SU-DHL-6 (cell line): ENCODE data around the gene PHKA2.

Experiments
- H2AFZ ChIP-seq: fragments of 200-600 bp; sonication (generic); 2 replicates; pipeline ENCODE4 v1.6.1; 2014; ENCODE audit warnings: low read depth, mild to moderate bottlenecking, moderate library complexity, mixed read lengths, antibody characterized with exemption, low read length; ENCODE audit not compliant: severe bottlenecking
- H3F3A ChIP-seq: fragments of 200-600 bp; shearing (Covaris generic); 2 replicates; pipeline ENCODE4 v1.6.0; 2016; ENCODE audit warnings: antibody characterized with exemption, mild to moderate bottlenecking; ENCODE audit not compliant: insufficient read depth
- H3K27ac ChIP-seq: fragments of 200-600 bp; sonication (generic); 2 replicates; pipeline ENCODE4 v1.5.1; 2016; ENCODE audit warnings: low read depth, mild to moderate bottlenecking, low read length, moderate library complexity, mixed read lengths
- H3K27me3 ChIP-seq: fragments of 200-600 bp; sonication (generic), shearing (Covaris generic); 2 replicates; pipeline ENCODE4 v1.6.0; 2014; ENCODE audit warnings: mild to moderate bottlenecking, low read length
- H3K36me3 ChIP-seq: fragments of 200-600 bp; sonication (generic); 2 replicates; pipeline ENCODE4 v1.6.1; 2014; ENCODE audit warnings: mild to moderate bottlenecking, low read length, mixed read lengths
- H3K4me2 ChIP-seq: fragments of 300-600, 200-600 bp; shearing (Covaris generic), sonication (generic); 2 replicates; pipeline ENCODE4 v1.6.0; 2014; ENCODE audit warnings: low read length, low read depth, mild to moderate bottlenecking; ENCODE audit not compliant: poor library complexity, severe bottlenecking
- H3K4me3 ChIP-seq: fragments of 200-600 bp; sonication (generic); 2 replicates; pipeline ENCODE4 v1.5.1; 2014; ENCODE audit warnings: antibody characterized with exemption, low read length, mild to moderate bottlenecking, mixed read lengths; ENCODE audit not compliant: insufficient read depth, poor library complexity, severe bottlenecking
- H3K79me2 ChIP-seq: fragments of 200-600 bp; sonication (generic); 2 replicates; pipeline ENCODE4 v1.6.1; 2014; ENCODE audit warnings: mild to moderate bottlenecking, low read length, moderate library complexity; ENCODE audit not compliant: insufficient read depth
- H3K9ac ChIP-seq: fragments of 200-600 bp; sonication (generic); 2 replicates; pipeline ENCODE4 v1.7.0; 2014; ENCODE audit warnings: mild to moderate bottlenecking, low read length
- H3K9me2 ChIP-seq: fragments of 200-600 bp; sonication (generic); replicated peaks from 2 replicates; pipeline ENCODE4 v1.6.1; 2014; ENCODE audit warnings: low read length; ENCODE audit not compliant: insufficient read depth
- H3K9me3 ChIP-seq: fragments of 200-600 bp; sonication (generic); 2 replicates; pipeline ENCODE4 v1.6.1; 2014; ENCODE audit warnings: low read length, mixed read lengths; ENCODE audit not compliant: insufficient read depth
- H4K20me1 ChIP-seq: fragments of 200-600 bp; sonication (generic); 2 replicates; pipeline ENCODE4 v1.6.1; 2014; ENCODE audit warnings: low read depth, mild to moderate bottlenecking, antibody characterized with exemption, low read length, moderate library complexity, mixed read lengths
- CTCF ChIP-seq: fragments of 200-600 bp; sonication (generic); IDR thresholded peaks from one replicate; pipeline ENCODE4 v1.5.1; 2017; ENCODE audit warnings: antibody characterized with exemption, mild to moderate bottlenecking, low read length, moderate library complexity; ENCODE audit not compliant: insufficient read depth, poor library complexity, severe bottlenecking
- EZH2phosphoT487 ChIP-seq: fragments of 200-600 bp; sonication (generic), shearing (Covaris generic); conservative IDR thresholded peaks from 2 replicates; pipeline ENCODE4 v1.6.1; 2018; ENCODE audit warnings: mild to moderate bottlenecking, antibody characterized with exemption, low read length, moderate library complexity, mixed read lengths

The PHKA2 gene

GRCh38 chrX:18887177-18887824 lies 96.6 kb downstream of the PHKA2 start:
- H3K36me3 ChIP-seq, result no peaks in the 10 kb centered on the region
- peak overlapping the region; percentile 54; the same call in 1 of the 2 replicates for H3K9ac ChIP-seq
- no peaks in the 10 kb centered on the region for H3K79me2 ChIP-seq
- H3K4me2 ChIP-seq, result peak overlapping the region; percentile 63
- H3K9me2 ChIP-seq, result no peaks in the 10 kb centered on the region
- H3F3A ChIP-seq, result no peaks in the 10 kb centered on the region
- H3K27ac ChIP-seq, result no peak overlapping the region
- no peak for TF ChIP-seq CTCF
- no peak for TF ChIP-seq EZH2phosphoT487
- H2AFZ ChIP-seq, result no peak overlapping the region
- H4K20me1 ChIP-seq, result no peaks in the 10 kb centered on the region
- no peaks in the 10 kb centered on the region for H3K9me3 ChIP-seq
- H3K27me3 ChIP-seq, result no peaks in the 10 kb centered on the region
- H3K4me3 ChIP-seq, result no peak overlapping the region

GRCh38 chrX:18886344-18887161 lies 97.4 kb downstream of the PHKA2 start:
- Histone ChIP-seq H3K9ac (peak overlapping the region; percentile 54), H3K4me3 (peak overlapping the region; percentile 49), H2AFZ (peak overlapping the region; percentile 91), H3K9me2 (no peaks in the 10 kb centered on the region), H3K27me3 (no peaks in the 10 kb centered on the region), H3K27ac (no peak overlapping the region), H3K79me2 (no peaks in the 10 kb centered on the region), H3K36me3 (no peaks in the 10 kb centered on the region), H3K9me3 (no peaks in the 10 kb centered on the region), H4K20me1 (no peaks in the 10 kb centered on the region), H3K4me2 (peak overlapping the region; percentile 63), H3F3A (no peaks in the 10 kb centered on the region)
- no peak for TF ChIP-seq EZH2phosphoT487
- TF ChIP-seq CTCF, result peak; percentile 20

- Histone ChIP-seq H3K4me3 (peak overlapping the region; percentile 49), H3K9ac (peak overlapping the region; percentile 54), H3K4me2 (peak overlapping the region; percentile 63), H3K9me2 (no peaks in the 10 kb centered on the region), H3K27me3 (no peaks in the 10 kb centered on the region), H2AFZ (peak overlapping the region; percentile 91), H3K27ac (no peak overlapping the region), H4K20me1 (no peaks in the 10 kb centered on the region), H3K36me3 (no peaks in the 10 kb centered on the region), H3F3A (no peaks in the 10 kb centered on the region), H3K9me3 (no peaks in the 10 kb centered on the region), H3K79me2 (no peaks in the 10 kb centered on the region)
- TF ChIP-seq EZH2phosphoT487, result no peak
- no peak for TF ChIP-seq CTCF
These were observed 97.9 kb downstream of the PHKA2 start for GRCh38 chrX:18886005-18886343.
